GM19328 (cell line): Measurements from ENCODE around the gene ZNF383.
"Not testable (repeated sequence)": the region's sequence is repeated elsewhere in the genome, so short reads cannot be mapped to it uniquely, and the experiment has no call there.

ENCODE experiments used
- ATAC-seq: cut with Tn5 transposase; IDR thresholded peaks from one replicate; pipeline ENCODE4 v1.9.1; 2021; ENCODE audit warnings: mild to moderate bottlenecking, moderate library complexity; ENCODE audit not compliant: unreplicated experiment

ZNF383 gene

DNA sequence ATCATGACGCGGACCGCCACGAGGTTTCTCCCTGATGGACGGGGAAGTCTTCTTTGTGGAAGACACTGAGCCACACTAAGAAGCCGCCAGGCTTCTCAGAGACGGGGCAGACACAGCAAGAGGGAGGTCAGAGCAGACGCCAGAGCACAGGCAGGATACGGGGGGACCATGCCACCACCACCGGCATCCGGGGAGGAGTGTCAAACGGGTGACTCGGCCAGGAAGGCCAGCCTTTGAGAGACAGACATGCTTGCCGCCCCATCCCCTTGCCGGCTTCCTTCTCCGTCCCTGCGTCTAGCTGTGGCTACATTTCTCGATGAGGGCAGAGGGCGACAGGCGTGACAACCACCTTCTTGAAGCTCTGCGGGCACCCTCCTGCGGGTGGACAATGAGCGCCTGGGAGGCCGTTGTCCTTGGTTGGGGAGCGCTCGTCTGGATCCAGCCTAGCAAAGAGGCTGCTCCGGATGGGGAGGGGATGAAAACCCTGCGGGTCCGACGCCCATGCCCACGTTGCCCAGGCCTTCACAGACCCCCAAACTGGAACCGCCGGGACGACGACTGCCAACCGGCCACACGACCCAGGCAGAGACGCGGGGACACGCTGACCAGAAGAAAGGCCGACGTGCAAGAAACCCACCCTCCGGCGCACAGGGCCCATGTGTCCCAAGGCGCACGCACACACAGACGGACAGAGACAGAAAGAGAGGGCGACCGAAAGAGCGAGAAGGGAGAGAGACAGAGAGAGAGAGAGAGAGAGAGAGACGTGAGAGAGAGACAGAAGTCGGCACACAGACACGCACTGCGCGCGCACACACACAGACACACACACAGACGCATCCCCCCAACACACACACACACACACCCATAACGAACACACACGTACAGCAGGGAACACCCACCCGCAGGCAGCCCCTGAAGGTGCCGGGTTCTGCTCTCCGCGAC lies 75.3 kb downstream of the ZNF383 start:
- ATAC-seq: not testable (repeated sequence)

DNA sequence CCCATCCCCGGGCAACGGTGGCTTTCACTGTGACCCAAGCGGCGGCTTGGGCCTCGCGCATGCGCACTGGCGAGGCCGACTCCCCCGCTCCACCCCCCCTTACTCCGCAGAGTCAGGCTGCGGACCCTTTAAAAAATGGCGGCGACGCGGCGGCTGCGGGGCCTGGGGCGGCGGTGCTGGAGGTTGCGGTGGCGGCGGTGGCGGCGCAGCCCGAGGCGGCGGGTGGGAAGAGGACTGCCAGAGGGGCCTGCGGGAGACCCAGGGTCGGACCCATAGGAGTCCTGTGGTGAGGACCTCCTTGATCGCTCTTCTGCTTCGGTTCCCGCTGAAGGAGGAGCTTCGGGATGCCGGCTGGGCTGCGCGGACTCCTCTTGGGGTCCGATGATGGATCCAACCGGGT lies 76.2 kb downstream of the ZNF383 start:
- ATAC-seq: not testable (repeated sequence)
